Measurements from ENCODE around the gene SRSF8.
"Not testable (repeated sequence)": the region's sequence is repeated elsewhere in the genome, so short reads cannot be mapped to it uniquely, and the experiment has no call there.

SRSF8 gene

DNA sequence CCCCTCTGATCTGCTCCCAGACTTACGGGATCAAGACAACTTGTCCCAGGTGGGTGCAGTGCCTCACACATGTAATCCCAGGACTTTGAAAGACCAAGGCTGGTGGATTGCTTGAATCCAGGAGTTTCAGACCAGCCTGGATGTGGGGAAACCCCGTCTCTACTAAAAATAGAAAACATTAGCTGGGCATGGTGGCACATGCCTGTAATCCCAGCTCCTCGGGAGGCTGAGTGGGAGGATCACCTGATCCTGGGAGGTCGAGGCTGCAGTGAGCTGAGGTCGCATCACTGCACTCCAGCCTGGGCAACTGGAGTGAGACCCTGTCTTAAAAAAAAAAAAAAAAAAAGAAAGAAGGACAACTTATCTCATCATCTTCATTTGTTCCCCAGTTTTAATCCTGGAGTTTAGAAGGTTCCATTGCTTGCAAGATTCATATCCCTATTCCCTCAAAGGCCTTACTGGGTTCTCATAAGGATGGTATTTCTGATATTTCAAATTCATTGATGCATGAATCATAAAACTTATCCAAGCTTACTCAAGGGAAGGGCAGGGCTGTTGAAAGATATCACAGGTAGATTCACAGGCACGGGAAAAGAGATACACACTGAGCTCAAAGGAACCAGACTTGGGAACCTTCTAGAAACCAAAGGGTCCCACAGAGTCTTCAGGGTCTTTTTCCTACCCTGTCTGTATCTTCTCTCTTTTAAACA, 37.6 kb downstream of the SRSF8 start:
- no peak for DNase-seq (ENCODE audit: extremely low spot score)
- POLR2A ChIA-PET = no interaction called here
- TF ChIP-seq CTCF (IDR thresholded peaks at IDR 0.05; ENCODE audit: control extremely low read depth, extremely low read depth, low read depth, missing control alignments) = no peak
- CTCF ChIA-PET = interaction anchor here (4.1 kb wide), 1 partner anchor 13 kb away, joined by 32 read pairs; the partner anchor contains the start of gene ENDOD1

- TF ChIP-seq CTCF (IDR thresholded peaks at IDR 0.05; ENCODE audit: control extremely low read depth, extremely low read depth, low read depth, missing control alignments) = no peak
- CTCF ChIA-PET = interaction anchor here (0.8 to 1.9 kb wide), 3 partner anchors 11 to 600 kb away, joined by 3 to 6 read pairs (median 4); no protein-coding TSS in a partner anchor
- DNase-seq (ENCODE audit: extremely low spot score) = no peak
- POLR2A ChIA-PET = no interaction called here
These were observed 38.1 kb downstream of the SRSF8 start for GRCh38 chr11:95104856-95105255.

- POLR2A ChIA-PET = interaction anchor here (0.6 kb wide), 1 partner anchor 47 kb away, joined by 3 read pairs; no protein-coding TSS in a partner anchor
- TF ChIP-seq CTCF (IDR thresholded peaks at IDR 0.05; ENCODE audit: control extremely low read depth, extremely low read depth, low read depth, missing control alignments) = no peak
- DNase-seq (ENCODE audit: extremely low spot score) = no peak
- CTCF ChIA-PET = interaction anchor here (1.1 to 2.4 kb wide), 5 partner anchors 9 to 46 kb away, joined by 3 to 14 read pairs (median 4); no protein-coding TSS in a partner anchor
These were observed 41.5 kb downstream of the SRSF8 start for GRCh38 chr11:95108159-95108611.

- ChIA-PET POLR2A (interaction anchor here (0.5 kb wide), 1 partner anchor 80 kb away, joined by 3 read pairs; no protein-coding TSS in a partner anchor), CTCF (interaction anchor here (1.1 to 2.4 kb wide), 5 partner anchors 10 to 47 kb away, joined by 3 to 14 read pairs (median 4); no protein-coding TSS in a partner anchor)
- TF ChIP-seq CTCF (IDR thresholded peaks at IDR 0.05; ENCODE audit: control extremely low read depth, extremely low read depth, low read depth, missing control alignments) = no peak
- no peak for DNase-seq (ENCODE audit: extremely low spot score)
These were observed 42.2 kb downstream of the SRSF8 start for GRCh38 chr11:95108671-95109551.

GRCh38 chr11:95111471-95111870, 44.8 kb downstream of the SRSF8 start:
- DNase-seq (ENCODE audit: extremely low spot score); POLR2A ChIA-PET: not testable (repeated sequence)
- CTCF ChIA-PET = interaction anchor here (1.0 to 1.4 kb wide), 2 partner anchors 9 to 13 kb away, joined by 3 read pairs; no protein-coding TSS in a partner anchor

- ChIA-PET CTCF (interaction anchor here (1.0 to 1.4 kb wide), 2 partner anchors 10 to 13 kb away, joined by 3 read pairs; no protein-coding TSS in a partner anchor), POLR2A (no interaction called here)
- DNase-seq (ENCODE audit: extremely low spot score) = no peak
- no peak for TF ChIP-seq CTCF (IDR thresholded peaks at IDR 0.05; ENCODE audit: control extremely low read depth, extremely low read depth, low read depth, missing control alignments)
These were observed 45.3 kb downstream of the SRSF8 start for GRCh38 chr11:95111923-95112540.

All from GM10248 (cell line).